SK-N-SH (cell line): ENCODE results near the gene CD22. TPM values are rescaled to one million over a fixed set of nuclear protein-coding genes. Genes with fewer than 3 reads are reported as not detected.

Source experiments
- CTCF ChIA-PET: fragments of 300-600, 350-600 bp; formaldehyde crosslinking; extraction: SDS; loops from one replicate; lab custom pipeline; 2021; lab: Yijun Ruan, JAX
- POLR2A ChIA-PET: fragments of 350-600 bp; sonication (Branson Sonifier 250); formaldehyde crosslinking; extraction: SDS; loops from one replicate; lab custom pipeline; 2020; ENCODE audit warnings: antibody characterized with exemption, inconsistent platforms; lab: Yijun Ruan, JAX
- DNase-seq: peaks from one replicate; pipeline ENCODE4 v3.0.0; 2012
- H2AFZ ChIP-seq: fragments of 200-600 bp; sonication (generic); 2 replicates; pipeline ENCODE4 v1.8.1; 2016; ENCODE audit warnings: antibody characterized with exemption, mild to moderate bottlenecking, low read depth
- H3F3A ChIP-seq: fragments of 200-600 bp; sonication (generic); replicated peaks from 2 replicates; pipeline ENCODE3; 2016; ENCODE audit warnings: antibody characterized with exemption, mild to moderate bottlenecking; ENCODE audit not compliant: insufficient read depth
- H3K27ac ChIP-seq, 2 experiments: fragments of 200-500 bp in 1 of 2; fragments of 200-600 bp in 1 of 2; sonication (Bioruptor generic) in 1 of 2; sonication (generic), shearing (Covaris generic) in 1 of 2; 2 replicates each; pipeline versions ENCODE4 v1.5.1 to v1.6.1; 2014 to 2016; ENCODE audit warnings: low read depth in 2 of 2, inconsistent platforms in 1 of 2, low read length in 1 of 2, mild to moderate bottlenecking in 1 of 2, mixed read lengths in 1 of 2
- H3K27me3 ChIP-seq: fragments of 200-600 bp; sonication (generic), shearing (Covaris generic); 2 replicates; pipeline ENCODE4 v1.6.1; 2016; ENCODE audit warnings: mixed run types; ENCODE audit not compliant: insufficient read depth
- H3K36me3 ChIP-seq, 2 experiments: fragments of 200-500 bp in 1 of 2; fragments of 200-600 bp in 1 of 2; sonication (Bioruptor generic) in 1 of 2; sonication (generic) in 1 of 2; replicated peaks in 1 of 2; 2 replicates each; pipeline versions ENCODE3 to v1.5.1; 2014 to 2016; ENCODE audit warnings: low read length in 1 of 2, mild to moderate bottlenecking in 1 of 2; ENCODE audit not compliant: insufficient read depth in 2 of 2, control insufficient read depth in 1 of 2
- H3K4me1 ChIP-seq, 2 experiments: fragments of 200-500 bp in 1 of 2; fragments of 200-600 bp in 1 of 2; sonication (Bioruptor generic) in 1 of 2; sonication (generic), shearing (Covaris generic) in 1 of 2; 2 replicates each; pipeline versions ENCODE4 v1.5.1 to v1.6.1; 2014 to 2016; ENCODE audit warnings: low read depth in 1 of 2, low read length in 1 of 2, mixed run types in 1 of 2; ENCODE audit not compliant: insufficient read depth in 2 of 2, control insufficient read depth in 1 of 2
- H3K4me2 ChIP-seq: fragments of 200-600 bp; sonication (generic), shearing (Covaris generic); 2 replicates; pipeline ENCODE4 v1.6.1; 2017; ENCODE audit warnings: mixed run types
- H3K4me3 ChIP-seq, 2 experiments: fragments of 200-500 bp in 1 of 2; fragments of 200-600 bp in 1 of 2; sonication (Bioruptor generic) in 1 of 2; sonication (generic), shearing (Covaris generic) in 1 of 2; 2 replicates each; pipeline versions ENCODE4 v1.5.1 to v1.8.1; 2014 to 2016; ENCODE audit warnings: low read depth in 2 of 2, inconsistent platforms in 1 of 2, low read length in 1 of 2, mild to moderate bottlenecking in 1 of 2, mixed read lengths in 1 of 2, moderate library complexity in 1 of 2
- H3K79me2 ChIP-seq: fragments of 200-600 bp; sonication (generic); 2 replicates; pipeline ENCODE4 v1.8.1; 2017; ENCODE audit warnings: mild to moderate bottlenecking; ENCODE audit not compliant: insufficient read depth
- H3K9ac ChIP-seq: fragments of 200-600 bp; sonication (generic); 2 replicates; pipeline ENCODE4 v1.6.1; 2017; ENCODE audit warnings: mixed run types
- H3K9me2 ChIP-seq: fragments of 200-600 bp; sonication (generic); 2 replicates; pipeline ENCODE4 v1.6.1; 2017; ENCODE audit warnings: mixed run types
- H3K9me3 ChIP-seq: fragments of 200-600 bp; sonication (generic); 2 replicates; pipeline ENCODE4 v1.6.1; 2017; ENCODE audit warnings: mixed run types, mild to moderate bottlenecking, moderate library complexity
- H4K20me1 ChIP-seq: fragments of 200-600 bp; sonication (generic); 2 replicates; pipeline ENCODE4 v1.6.1; 2017; ENCODE audit warnings: mild to moderate bottlenecking, mixed run types; ENCODE audit not compliant: insufficient read depth
- CTCF ChIP-seq: fragments of 200-600 bp; sonication (generic); IDR thresholded peaks from 2 replicates; pipeline ENCODE4 v1.6.1; 2017; ENCODE audit warnings: antibody characterized with exemption, mild to moderate bottlenecking, moderate library complexity
- FOSL2 ChIP-seq: IDR thresholded peaks from 2 replicates; pipeline ENCODE4 v1.4.0; 2012; ENCODE audit warnings: low read depth, mild to moderate bottlenecking, moderate library complexity, borderline replicate concordance
- FOXJ3 ChIP-seq: sonication (generic); formaldehyde crosslinking; IDR thresholded peaks from 2 replicates; pipeline ENCODE4 v1.5.1; 2020; ENCODE audit warnings: mild to moderate bottlenecking, missing genetic modification reagents
- FOXM1 ChIP-seq: IDR thresholded peaks from 2 replicates; pipeline ENCODE4 v1.4.0; 2012; ENCODE audit warnings: low read depth, mild to moderate bottlenecking
- IRF3 ChIP-seq: fragments of 150-350 bp; IDR thresholded peaks from 2 replicates; pipeline ENCODE4 v1.6.1; 2016; ENCODE audit warnings: mild to moderate bottlenecking, low read depth, low read length
- JUND ChIP-seq: IDR thresholded peaks from 2 replicates; pipeline ENCODE4 v1.4.0; 2012
- MAX ChIP-seq: IDR thresholded peaks from 2 replicates; pipeline ENCODE4 v1.4.0; 2012; ENCODE audit warnings: low read depth
- MEF2A ChIP-seq: IDR thresholded peaks from 2 replicates; pipeline ENCODE4 v1.4.0; 2012; ENCODE audit warnings: low read depth, borderline replicate concordance
- NFIC ChIP-seq: IDR thresholded peaks from 2 replicates; pipeline ENCODE4 v1.4.0; 2012; ENCODE audit warnings: borderline replicate concordance
- POLR2AphosphoS5 ChIP-seq: IDR thresholded peaks from 2 replicates; pipeline ENCODE4 v1.6.1; 2012; ENCODE audit warnings: low read depth, low read length
- REST ChIP-seq: IDR thresholded peaks from 2 replicates; pipeline ENCODE4 v1.6.1; 2012; ENCODE audit warnings: mild to moderate bottlenecking, low read depth, low read length, moderate library complexity
- RFX5 ChIP-seq: IDR thresholded peaks from 2 replicates; pipeline ENCODE4 v1.6.1; 2012; ENCODE audit warnings: mild to moderate bottlenecking, improper control_type of control experiment, low read length
- SMC3 ChIP-seq: IDR thresholded peaks from 2 replicates; pipeline ENCODE4 v1.6.1; 2012; ENCODE audit warnings: low read depth, low read length, improper control_type of control experiment
- TAF1 ChIP-seq: IDR thresholded peaks from 2 replicates; pipeline ENCODE4 v1.6.1; 2012; ENCODE audit warnings: low read depth, mild to moderate bottlenecking, low read length, moderate library complexity, borderline replicate concordance
- TCF12 ChIP-seq: IDR thresholded peaks from 2 replicates; pipeline ENCODE4 v1.4.0; 2012
- TEAD4 ChIP-seq: IDR thresholded peaks from 2 replicates; pipeline ENCODE4 v1.4.0; 2012; ENCODE audit warnings: mild to moderate bottlenecking, borderline replicate concordance; ENCODE audit not compliant: insufficient read depth
- USF1 ChIP-seq: IDR thresholded peaks from 2 replicates; pipeline ENCODE4 v1.4.0; 2012; ENCODE audit warnings: low read depth, borderline replicate concordance
- USF2 ChIP-seq: fragments of 150-350 bp; IDR thresholded peaks from 2 replicates; pipeline ENCODE4 v1.6.1; 2017; ENCODE audit warnings: antibody characterized with exemption, low read length, low read depth, borderline replicate concordance
- ZBTB33 ChIP-seq: IDR thresholded peaks from 2 replicates; pipeline ENCODE4 v1.4.0; 2012; ENCODE audit warnings: low read depth, borderline replicate concordance
- WGBS: methylation state at CpG from one replicate; pipeline ENCODE4 v1.1.6; 2017; ENCODE audit warnings: low lambda C conversion rate; 5-methylcytosine and 5-hydroxymethylcytosine counted together
- polyA plus RNA-seq, 3 experiments: library from polyadenylated mRNA; depleted of rRNA; stranded (reverse); fragments of >200 nt; gene quantifications; 2 replicates each; pipeline ENCODE4 v1.2.3, GENCODE V29; 2012

CD22 gene
- polyA plus RNA-seq, 1 of the 3 experiments (the other 2 are of a cell fraction), result 0.18 TPM

GRCh38 chr19:35360880-35361420, 32.0 kb downstream of the CD22 start (continued):
- TF ChIP-seq ZBTB33, result no peak
- no peak for TF ChIP-seq JUND
- no peak for TF ChIP-seq RFX5

GRCh38 chr19:35362261-35363000, 33.4 kb downstream of the CD22 start:
- Histone ChIP-seq H3K4me1 (peaks cover 0 to 10% of the 10 kb centered on the region in 2 experiments; a peak in 1 of 4 replicates), H3K27ac (no peak overlapping the region), H4K20me1 (no peaks in the 10 kb centered on the region), H3K4me2 (no peak overlapping the region), H3K4me3 (no peak overlapping the region), H3F3A (no peaks in the 10 kb centered on the region), H3K9me3 (no peaks in the 10 kb centered on the region), H3K79me2 (no peaks in the 10 kb centered on the region), H3K36me3 (no peaks in the 10 kb centered on the region), H2AFZ (no peak overlapping the region), H3K9me2 (no peaks in the 10 kb centered on the region), H3K27me3 (peaks cover 61% of the 10 kb centered on the region), H3K9ac (no peak overlapping the region)
- WGBS, result 14% methylated on average over 12 of the region's 14 CpGs
- ChIA-PET POLR2A (no interaction called here), CTCF (interaction anchor here (2.2 kb wide), 1 partner anchor 10 kb away, joined by 8 read pairs; no protein-coding TSS in a partner anchor)
- no peak for DNase-seq
- TF ChIP-seq FOXJ3 (CRISPR knock-in tag) (no peak), TAF1 (no peak), IRF3 (no peak), SMC3 (no peak), MEF2A (no peak), USF2 (no peak), REST (no peak), FOSL2 (no peak), FOXM1 (no peak), JUND (no peak), USF1 (no peak), NFIC (no peak), MAX (no peak), POLR2AphosphoS5 (no peak), CTCF (no peak), TCF12 (no peak), TEAD4 (no peak)
